H1 (cell line): ENCODE measurements around the gene EFR3B. TPM values are rescaled to one million over a fixed set of nuclear protein-coding genes. Genes with fewer than 3 reads are reported as not detected.
A peak's percentile ranks its signal among the peaks of the same experiment; 100 is the strongest.

Source experiments
- CTCF ChIA-PET: fragments of 300-600 bp; sonication (Branson Sonifier 250); formaldehyde crosslinking; loops from one replicate; lab custom pipeline; 2021; ENCODE audit not compliant: partially characterized antibody; lab: Charles Lee
- POLR2A ChIA-PET: fragments of 300-600 bp; sonication (Branson Sonifier 250); formaldehyde crosslinking; loops from one replicate; lab custom pipeline; 2021; ENCODE audit warnings: inconsistent platforms; ENCODE audit not compliant: partially characterized antibody; lab: Charles Lee
- DNase-seq, 2 experiments: peaks; one replicate each; pipeline versions ENCODE4 v3.0.0 to v3.0.0-alpha.2; 2010 to 2022; ENCODE audit warnings: low spot score in 2 of 2, low read depth in 1 of 2, mixed read lengths in 1 of 2
- FAIRE-seq: peaks from 2 replicates; lab custom pipeline; 2011; peaks lifted over from hg19 to GRCh38; lab: Jason Lieb, UNC
- H2AFZ ChIP-seq: 2 replicates; pipeline ENCODE4 v1.8.1; 2012; ENCODE audit warnings: low read length, inconsistent platforms
- H2AK5ac ChIP-seq: 2 replicates; pipeline ENCODE4 v1.6.1; 2013; ENCODE audit warnings: low read depth, low read length
- H2BK120ac ChIP-seq: replicated peaks from 2 replicates; pipeline ENCODE3; 2013; ENCODE audit warnings: low read depth, low read length, inconsistent platforms
- H2BK12ac ChIP-seq: 2 replicates; pipeline ENCODE4 v1.6.1; 2013; ENCODE audit warnings: low read depth, low read length
- H2BK15ac ChIP-seq: 2 replicates; pipeline ENCODE4 v1.6.1; 2013; ENCODE audit warnings: low read length
- H2BK20ac ChIP-seq: 2 replicates; pipeline ENCODE4 v1.6.1; 2013; ENCODE audit warnings: low read length
- H2BK5ac ChIP-seq: 2 replicates; pipeline ENCODE4 v1.6.1; 2013; ENCODE audit warnings: low read depth, low read length
- H3K14ac ChIP-seq: 2 replicates; pipeline ENCODE4 v1.6.1; 2013; ENCODE audit warnings: inconsistent platforms; ENCODE audit not compliant: insufficient read length
- H3K18ac ChIP-seq: 2 replicates; pipeline ENCODE4 v1.6.1; 2013; ENCODE audit warnings: low read length; ENCODE audit errors: extremely low read depth
- H3K23ac ChIP-seq: 2 replicates; pipeline ENCODE4 v1.6.1; 2013; ENCODE audit warnings: inconsistent platforms; ENCODE audit not compliant: insufficient read length
- H3K23me2 ChIP-seq: 2 replicates; pipeline ENCODE4 v1.6.1; 2013; ENCODE audit warnings: low read depth, low read length
- H3K27ac ChIP-seq: 2 replicates; pipeline ENCODE4 v1.6.1; 2011; ENCODE audit warnings: low read depth, low read length, inconsistent platforms
- H3K27me3 ChIP-seq, 4 experiments: replicated peaks in 1 of 4; 1 replicate in 1 of 4; 2 replicates in 3 of 4; pipeline versions ENCODE4 v1.6.1 to v1.8.1; 2011 to 2013; ENCODE audit warnings: low read length in 3 of 4, mild to moderate bottlenecking in 3 of 4, inconsistent platforms in 2 of 4, mixed read lengths in 2 of 4, moderate library complexity in 1 of 4; ENCODE audit not compliant: control insufficient read depth in 3 of 4, insufficient read depth in 3 of 4; ENCODE audit errors: extremely low read depth in 1 of 4
- H3K36me3 ChIP-seq, 4 experiments: 2 replicates each; pipeline versions ENCODE4 v1.6.1 to v1.8.1; 2011 to 2013; ENCODE audit warnings: mild to moderate bottlenecking in 4 of 4, low read length in 3 of 4, moderate library complexity in 2 of 4, control low read depth in 1 of 4, inconsistent platforms in 1 of 4; ENCODE audit not compliant: insufficient read depth in 4 of 4, control insufficient read depth in 2 of 4
- H3K4ac ChIP-seq: replicated peaks from 2 replicates; pipeline ENCODE3; 2013; ENCODE audit warnings: low read length, low read depth, mixed read lengths, inconsistent platforms; ENCODE audit not compliant: insufficient read length
- H3K4me1 ChIP-seq, 4 experiments: replicated peaks in 1 of 4; 1 replicate in 1 of 4; 2 replicates in 3 of 4; pipeline versions ENCODE4 v1.6.1 to v1.8.1; 2011 to 2013; ENCODE audit warnings: low read length in 3 of 4, inconsistent platforms in 2 of 4, mixed read lengths in 1 of 4; ENCODE audit not compliant: insufficient read depth in 4 of 4, control insufficient read depth in 3 of 4
- H3K4me2 ChIP-seq, 2 experiments: 2 replicates each; pipeline versions ENCODE4 v1.6.1 to v1.8.1; 2011 to 2013; ENCODE audit warnings: low read depth in 2 of 2, low read length in 2 of 2, control low read depth in 1 of 2, inconsistent platforms in 1 of 2, mild to moderate bottlenecking in 1 of 2; ENCODE audit not compliant: insufficient read depth in 1 of 2
- H3K4me3 ChIP-seq, 4 experiments: fragments of 200-600, 300-600 bp in 1 of 4; sonication (generic), shearing (Covaris generic), sonication (Bioruptor Twin) in 1 of 4; 2 replicates each; pipeline versions ENCODE4 v1.5.1 to v1.8.1; 2011 to 2016; ENCODE audit warnings: low read length in 4 of 4, low read depth in 3 of 4, control low read depth in 2 of 4, inconsistent platforms in 2 of 4, mild to moderate bottlenecking in 2 of 4, mixed read lengths in 1 of 4, moderate library complexity in 1 of 4; ENCODE audit not compliant: insufficient read depth in 2 of 4; ENCODE audit errors: extremely low read depth in 1 of 4
- H3K56ac ChIP-seq: replicated peaks from 2 replicates; pipeline ENCODE3; 2013; ENCODE audit warnings: low read depth, mild to moderate bottlenecking, mixed read lengths, low read length, inconsistent platforms; ENCODE audit not compliant: insufficient read length
- H3K79me1 ChIP-seq: 2 replicates; pipeline ENCODE4 v1.6.1; 2013; ENCODE audit warnings: low read depth, low read length, control low read depth
- H3K79me2 ChIP-seq, 2 experiments: 2 replicates each; pipeline versions ENCODE4 v1.6.1 to v1.8.1; 2012 to 2013; ENCODE audit warnings: low read length in 2 of 2, mild to moderate bottlenecking in 2 of 2, inconsistent platforms in 1 of 2; ENCODE audit not compliant: insufficient read depth in 2 of 2, control insufficient read depth in 1 of 2
- H3K9ac ChIP-seq, 4 experiments: replicated peaks in 1 of 4; 1 replicate in 1 of 4; 2 replicates in 3 of 4; pipeline versions ENCODE4 v1.6.1 to v1.8.1; 2011 to 2013; ENCODE audit warnings: low read depth in 3 of 4, low read length in 3 of 4, control low read depth in 2 of 4, mild to moderate bottlenecking in 2 of 4, moderate library complexity in 2 of 4, inconsistent platforms in 1 of 4; ENCODE audit errors: extremely low read depth in 1 of 4
- H3K9me3 ChIP-seq, 2 experiments: 2 replicates each; pipeline versions ENCODE4 v1.6.1 to v1.8.1; 2012 to 2013; ENCODE audit warnings: mild to moderate bottlenecking in 2 of 2, moderate library complexity in 2 of 2, control low read depth in 1 of 2, inconsistent platforms in 1 of 2, low read depth in 1 of 2, low read length in 1 of 2, mixed read lengths in 1 of 2; ENCODE audit not compliant: insufficient read depth in 2 of 2
- H4K20me1 ChIP-seq, 2 experiments: replicated peaks in 1 of 2; 2 replicates each; pipeline versions ENCODE3 to v1.8.1; 2011 to 2013; ENCODE audit warnings: inconsistent platforms in 2 of 2, low read length in 2 of 2, mild to moderate bottlenecking in 1 of 2; ENCODE audit not compliant: insufficient read depth in 2 of 2, control insufficient read depth in 1 of 2
- H4K5ac ChIP-seq: 2 replicates; pipeline ENCODE4 v1.6.1; 2013; ENCODE audit warnings: low read length, low read depth, mixed read lengths, inconsistent platforms; ENCODE audit not compliant: insufficient read length
- H4K8ac ChIP-seq: 2 replicates; pipeline ENCODE4 v1.8.0; 2013; ENCODE audit warnings: mild to moderate bottlenecking, moderate library complexity, low read length, inconsistent platforms; ENCODE audit not compliant: insufficient read depth; ENCODE audit errors: extremely low read depth
- H4K91ac ChIP-seq: replicated peaks from 2 replicates; pipeline ENCODE3; 2013; ENCODE audit warnings: low read length, mixed read lengths, inconsistent platforms; ENCODE audit not compliant: insufficient read length
- NRF1 ChIP-seq: IDR thresholded peaks from 2 replicates; pipeline ENCODE4 v1.6.1; 2011; ENCODE audit warnings: mild to moderate bottlenecking, low read depth, low read length, improper control_type of control experiment
- RAD21 ChIP-seq, 2 experiments: IDR thresholded peaks in 1 of 2; conservative IDR thresholded peaks in 1 of 2; 2 replicates each; pipeline ENCODE4 v1.6.1; 2011; ENCODE audit warnings: low read depth in 2 of 2, low read length in 2 of 2, improper control_type of control experiment in 1 of 2, inconsistent platforms in 1 of 2, mild to moderate bottlenecking in 1 of 2, moderate library complexity in 1 of 2
- RNF2 ChIP-seq: fragments of 200-900, 300-1000 bp; sonication (generic); IDR thresholded peaks from 2 replicates; pipeline ENCODE4 v1.7.1; 2016; ENCODE audit warnings: borderline replicate concordance, low read depth, mild to moderate bottlenecking, antibody characterized with exemption, low read length; ENCODE audit not compliant: poor library complexity, severe bottlenecking; ENCODE audit errors: missing control alignments
- SP4 ChIP-seq: IDR thresholded peaks from 2 replicates; pipeline ENCODE4 v1.6.1; 2012; ENCODE audit warnings: low read length, inconsistent platforms
- SUZ12 ChIP-seq: fragments of 200-600 bp; sonication (generic); IDR thresholded peaks from 2 replicates; pipeline ENCODE4 v1.6.1; 2012; ENCODE audit warnings: mild to moderate bottlenecking, inconsistent platforms, low read length, moderate library complexity, mixed read lengths
- TCF12 ChIP-seq: IDR thresholded peaks from 2 replicates; pipeline ENCODE4 v1.6.1; 2011; ENCODE audit warnings: low read depth, mild to moderate bottlenecking, low read length
- YY1 ChIP-seq: IDR thresholded peaks from 2 replicates; pipeline ENCODE4 v1.6.1; 2011; ENCODE audit warnings: low read depth, mild to moderate bottlenecking, low read length
- WGBS, 2 experiments: shearing (Covaris generic) in 1 of 2; methylation state at CpG; one replicate each; pipeline versions ENCODE4 v1.1.6 to v1.1.7; 2013 to 2015; ENCODE audit warnings: low lambda C conversion rate in 2 of 2, mixed read lengths in 2 of 2, inconsistent platforms in 1 of 2, low coverage in 1 of 2, missing lambda C conversion rate in 1 of 2; ENCODE audit not compliant: insufficient replicate concordance in 2 of 2, insufficient coverage in 1 of 2, insufficient read length in 1 of 2; ENCODE audit errors: extremely low coverage in 1 of 2, missing lambda C conversion rate in 1 of 2; 5-methylcytosine and 5-hydroxymethylcytosine counted together
- polyA plus RNA-seq, 7 experiments: library from polyadenylated mRNA; depleted of rRNA in 3 of 7; stranded (reverse) in 5 of 7; unstranded in 2 of 7; fragments of >200 nt in 5 of 7; fragments of 200-250 nt in 2 of 7; gene quantifications; 1 replicate in 5 of 7; 2 replicates in 1 of 7; 4 replicates in 1 of 7; pipeline versions ENCODE4 v1.2.1 to v1.2.3, GENCODE V29; 2011 to 2013; ENCODE audit warnings: missing spikeins in 2 of 7, mixed read lengths in 2 of 7
- total RNA-seq: library from RNA; stranded (reverse); fragmentation: NEBNext Ultra II Directional; extraction: Animal tissue kit (Norgen Biotek cat#: 25700); gene quantifications from 2 replicates; pipeline ENCODE4 v1.2.1, GENCODE V29; 2021
- TF ChIP-seq, protein P1 (sequence below), 3 experiments: IDR thresholded peaks; 1 replicate in 2 of 3; 2 replicates in 1 of 3; pipeline versions ENCODE4 v1.5.1 to v1.6.1; 2011; ENCODE audit warnings: low read length in 3 of 3, mild to moderate bottlenecking in 3 of 3, inconsistent platforms in 2 of 3, low read depth in 1 of 3, moderate library complexity in 1 of 3; ENCODE audit not compliant: insufficient read depth in 1 of 3; ENCODE audit errors: control extremely low read depth in 1 of 3

Gene EFR3B
- total and polyA plus RNA-seq, 2 of the 8 experiments (the other 6 are each of a cell fraction or from before 2014, with no cell fraction given) = 3.4 to 9.6 TPM

DNA sequence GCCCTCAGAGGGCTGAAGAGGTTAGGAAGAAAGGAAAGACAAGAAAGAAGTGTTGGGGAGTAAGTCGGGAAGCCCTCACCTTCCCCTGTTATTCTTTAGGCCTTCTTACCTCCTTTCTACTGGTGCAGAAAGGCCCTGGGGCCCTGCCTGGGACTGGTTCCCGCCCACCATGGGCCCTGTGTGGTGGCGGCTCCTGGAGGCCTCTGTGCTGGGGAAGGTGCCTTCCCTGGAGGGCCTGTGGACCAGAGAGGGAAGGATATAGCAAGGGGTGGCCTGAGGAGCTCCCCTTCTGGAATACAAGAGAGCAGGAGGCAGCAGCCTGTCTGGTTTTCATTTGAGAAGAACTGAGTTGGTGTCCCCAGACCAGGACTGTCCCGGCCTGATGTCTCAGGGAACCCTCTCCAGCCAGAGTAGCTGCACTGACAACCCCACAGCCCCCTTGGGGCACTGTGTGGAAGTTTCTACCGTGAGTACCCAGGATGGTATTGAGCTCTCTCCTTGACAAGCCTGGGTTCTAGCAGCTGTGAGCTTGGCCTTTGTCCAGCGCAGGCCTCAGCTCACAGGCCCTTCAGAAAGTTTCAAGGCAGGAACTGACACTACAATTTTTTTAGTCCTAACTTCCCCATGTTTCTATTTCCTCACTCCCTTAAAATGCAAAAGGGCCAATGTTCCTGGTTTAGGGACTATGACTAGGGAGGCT lies 47.1 kb downstream of the EFR3B start:
- H4K20me1 ChIP-seq = peaks cover 2% of the 10 kb centered on the region in 2 experiments
- no peaks in the 10 kb centered on the region for H3K9me3 ChIP-seq
- H3K18ac ChIP-seq = peak overlapping the region; percentile 83
- no peaks in the 10 kb centered on the region for H3K23me2 ChIP-seq
- no peak overlapping the region for H4K91ac ChIP-seq
- H4K5ac ChIP-seq = no peak overlapping the region
- peak overlapping the region; percentile 66; the same call in 1 of the 2 replicates for H2BK5ac ChIP-seq
- 77% methylated on average over 5 of the region's 6 CpGs; no CpG with 5 or more reads in 1 of the 2 experiments for WGBS, 2 experiments
- POLR2A ChIA-PET = interaction anchor here (0.9 kb wide), 1 partner anchor 10 kb away, joined by 3 read pairs; no protein-coding TSS in a partner anchor
- CTCF ChIA-PET = interaction anchor here (0.6 to 2.3 kb wide), 9 partner anchors 8 to 113 kb away, joined by 3 to 5 read pairs (median 4); no protein-coding TSS in a partner anchor
- H2BK20ac ChIP-seq = peak overlapping the region; percentile 95
- H3K4me3 ChIP-seq = 0 out of 8 replicates have a peak overlapping the region, but pooled peaks of 1 of the 4 experiments have one; percentile 16
- no peak overlapping the region for H3K9ac ChIP-seq
- no peak overlapping the region for H3K14ac ChIP-seq
- H2BK12ac ChIP-seq = peak overlapping the region; percentile 94
- H3K27me3 ChIP-seq = peaks cover 3 to 20% (median 11%) of the 10 kb centered on the region in 4 experiments; a peak in 4 of 7 replicates
- H4K8ac ChIP-seq = no peak overlapping the region
- no peak overlapping the region for H2BK120ac ChIP-seq
- peak overlapping the region; percentile 56; a peak in 3 of 4 replicates for H3K4me2 ChIP-seq
- no peak overlapping the region for H3K27ac ChIP-seq
- no peak overlapping the region for H2AFZ ChIP-seq
- H3K79me2 ChIP-seq = no peaks in the 10 kb centered on the region
- no peaks in the 10 kb centered on the region; a peak in 1 of 8 replicates for H3K36me3 ChIP-seq
- H3K79me1 ChIP-seq = no peaks in the 10 kb centered on the region
- peak overlapping the region; percentile 70 for H3K4ac ChIP-seq
- FAIRE-seq = no peak
- no peak overlapping the region for H3K56ac ChIP-seq
- no peak overlapping the region for H2AK5ac ChIP-seq
- H3K23ac ChIP-seq = no peak overlapping the region
- peaks cover 15 to 28% (median 23%) of the 10 kb centered on the region in 4 experiments for H3K4me1 ChIP-seq
- no peak for DNase-seq
- peak overlapping the region; percentile 46; the same call in 1 of the 2 replicates for H2BK15ac ChIP-seq
- TF ChIP-seq SP4 (no peak), SUZ12 (no peak), TCF12 (no peak), RAD21 (IDR thresholded peaks at IDR 0.05 in 1 of 2, conservative IDR thresholded peaks at IDR 0.05 in 1 of 2; ENCODE audit: low read depth in 2 of 2, low read length in 2 of 2) (0 out of 4 replicates have a peak, but pooled peaks of 1 of the 2 experiments have one; percentile 1), YY1 (no peak), NRF1 (no peak), RNF2 (no peak)
- TF ChIP-seq, protein P1, sequence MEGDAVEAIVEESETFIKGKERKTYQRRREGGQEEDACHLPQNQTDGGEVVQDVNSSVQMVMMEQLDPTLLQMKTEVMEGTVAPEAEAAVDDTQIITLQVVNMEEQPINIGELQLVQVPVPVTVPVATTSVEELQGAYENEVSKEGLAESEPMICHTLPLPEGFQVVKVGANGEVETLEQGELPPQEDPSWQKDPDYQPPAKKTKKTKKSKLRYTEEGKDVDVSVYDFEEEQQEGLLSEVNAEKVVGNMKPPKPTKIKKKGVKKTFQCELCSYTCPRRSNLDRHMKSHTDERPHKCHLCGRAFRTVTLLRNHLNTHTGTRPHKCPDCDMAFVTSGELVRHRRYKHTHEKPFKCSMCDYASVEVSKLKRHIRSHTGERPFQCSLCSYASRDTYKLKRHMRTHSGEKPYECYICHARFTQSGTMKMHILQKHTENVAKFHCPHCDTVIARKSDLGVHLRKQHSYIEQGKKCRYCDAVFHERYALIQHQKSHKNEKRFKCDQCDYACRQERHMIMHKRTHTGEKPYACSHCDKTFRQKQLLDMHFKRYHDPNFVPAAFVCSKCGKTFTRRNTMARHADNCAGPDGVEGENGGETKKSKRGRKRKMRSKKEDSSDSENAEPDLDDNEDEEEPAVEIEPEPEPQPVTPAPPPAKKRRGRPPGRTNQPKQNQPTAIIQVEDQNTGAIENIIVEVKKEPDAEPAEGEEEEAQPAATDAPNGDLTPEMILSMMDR (IDR thresholded peaks at IDR 0.05; ENCODE audit: control extremely low read depth in 1 of 3, insufficient read depth in 1 of 3, low read depth in 1 of 3, low read length in 3 of 3) = peak in 1 of 3 experiments; percentile 1; a peak in 1 of 4 replicates
